Progenitor cell of endocrine pancreas (in vitro differentiated cells): ENCODE measurements around the gene PCDHGA4. TPM values are rescaled to one million over a fixed set of nuclear protein-coding genes. Genes with fewer than 3 reads are reported as not detected.
"Not testable (repeated sequence)": the region's sequence is repeated elsewhere in the genome, so short reads cannot be mapped to it uniquely, and the experiment has no call there.

Experiments used
- DNase-seq: peaks from one replicate; pipeline ENCODE4 v3.0.0; 2021; ENCODE audit warnings: low spot score; ENCODE audit not compliant: unreplicated experiment
- H3K27ac Mint-ChIP-seq: 2 replicates; pipeline ENCODE4 v1.8.0; 2021; ENCODE audit warnings: mild to moderate bottlenecking, moderate library complexity, mixed read lengths
- H3K27me3 Mint-ChIP-seq: 2 replicates; pipeline ENCODE4 v1.8.0; 2021; ENCODE audit warnings: mixed read lengths
- H3K36me3 Mint-ChIP-seq: 2 replicates; pipeline ENCODE4 v1.8.0; 2022; ENCODE audit warnings: mixed read lengths; ENCODE audit not compliant: insufficient read depth
- H3K4me1 Mint-ChIP-seq: 2 replicates; pipeline ENCODE4 v1.8.0; 2021; ENCODE audit warnings: low read depth, mixed read lengths
- H3K4me3 Mint-ChIP-seq: 2 replicates; pipeline ENCODE4 v1.8.0; 2021; ENCODE audit warnings: low read depth, mild to moderate bottlenecking, moderate library complexity, mixed read lengths
- H3K9me3 Mint-ChIP-seq: 2 replicates; pipeline ENCODE4 v1.8.0; 2021; ENCODE audit warnings: low read depth, mixed read lengths
- CTCF ChIP-seq: fragments of 200-600 bp; sonication (generic); IDR thresholded peaks from one replicate; pipeline ENCODE4 v1.5.0; 2021; ENCODE audit warnings: antibody characterized with exemption, mild to moderate bottlenecking; ENCODE audit not compliant: unreplicated experiment
- total RNA-seq: library from RNA; stranded (reverse); gene quantifications from 2 replicates; pipeline ENCODE4 v1.2.1, GENCODE V29; 2021

PCDHGA4 gene
- total RNA-seq, 1 donor from 2014 or later = 0.96 TPM

GRCh38 chr5:141369994-141370848 is 15.4 kb downstream of the PCDHGA4 start, which contains the start of gene PCDHGB3:
Gene PCDHGB3 (plus strand): TSS chr5:141370242. CDS start chr5:141370395, 153 bp downstream.
- Mint-ChIP-seq H3K4me3 (no peak within 1 kb of the TSS), H3K9me3 (peaks cover 49% of the 10 kb centered on the region), H3K4me1 (no peaks in the 10 kb centered on the region), H3K27ac (no peak within 1 kb of the TSS), H3K36me3 (peaks cover 18% of the 10 kb centered on the region), H3K27me3 (no peaks in the 10 kb centered on the region)
- no peak for TF ChIP-seq CTCF
- no peak for DNase-seq

- Mint-ChIP-seq H3K9me3 (peaks cover 50% of the 10 kb centered on the region), H3K36me3 (peaks cover 20% of the 10 kb centered on the region), H3K4me1 (no peaks in the 10 kb centered on the region), H3K27me3 (no peaks in the 10 kb centered on the region), H3K4me3 (no peak overlapping the region), H3K27ac (no peak overlapping the region)
- DNase-seq = no peak
- no peak for TF ChIP-seq CTCF
These were observed 17.0 kb downstream of the PCDHGA4 start for GRCh38 chr5:141371572-141372475.

- H3K9me3 Mint-ChIP-seq = peaks cover 55% of the 10 kb centered on the region
- no peaks in the 10 kb centered on the region for H3K4me1 Mint-ChIP-seq
- TF ChIP-seq CTCF = no peak
- H3K4me3 Mint-ChIP-seq = no peak within 1 kb of the TSS
- no peaks in the 10 kb centered on the region for H3K27me3 Mint-ChIP-seq
- H3K27ac Mint-ChIP-seq = no peak within 1 kb of the TSS
- peaks cover 20% of the 10 kb centered on the region for H3K36me3 Mint-ChIP-seq
- DNase-seq = no peak
These were observed 19.0 kb downstream of the PCDHGA4 start, which contains the start of gene PCDHGA6 for GRCh38 chr5:141373673-141374317. Gene PCDHGA6 (plus strand): TSS chr5:141373891. CDS start chr5:141374084, 193 bp downstream.

- no peak overlapping the region for H3K27ac Mint-ChIP-seq
- no peak for TF ChIP-seq CTCF
- no peaks in the 10 kb centered on the region for H3K4me1 Mint-ChIP-seq
- H3K36me3 Mint-ChIP-seq = peaks cover 19% of the 10 kb centered on the region
- no peak overlapping the region for H3K4me3 Mint-ChIP-seq
- DNase-seq = no peak
- H3K27me3 Mint-ChIP-seq = no peaks in the 10 kb centered on the region
- H3K9me3 Mint-ChIP-seq = peaks cover 54% of the 10 kb centered on the region
These were observed 19.8 kb downstream of the PCDHGA4 start for GRCh38 chr5:141374627-141375026.

- Mint-ChIP-seq H3K36me3 (peaks cover 17% of the 10 kb centered on the region), H3K9me3 (peaks cover 49% of the 10 kb centered on the region)
- H3K27me3 Mint-ChIP-seq, H3K4me3 Mint-ChIP-seq, DNase-seq, H3K27ac Mint-ChIP-seq, H3K4me1 Mint-ChIP-seq: not testable (repeated sequence)
These were observed 20.8 kb downstream of the PCDHGA4 start for GRCh38 chr5:141375444-141376155.
